ENCODE results near the gene RASA3. TPM values are rescaled to one million over a fixed set of nuclear protein-coding genes. Genes with fewer than 3 reads are reported as not detected.

RASA3 gene
- polyA plus RNA-seq, 4 donors: 10.0 to 14.5 (median 12.6) TPM

DNA sequence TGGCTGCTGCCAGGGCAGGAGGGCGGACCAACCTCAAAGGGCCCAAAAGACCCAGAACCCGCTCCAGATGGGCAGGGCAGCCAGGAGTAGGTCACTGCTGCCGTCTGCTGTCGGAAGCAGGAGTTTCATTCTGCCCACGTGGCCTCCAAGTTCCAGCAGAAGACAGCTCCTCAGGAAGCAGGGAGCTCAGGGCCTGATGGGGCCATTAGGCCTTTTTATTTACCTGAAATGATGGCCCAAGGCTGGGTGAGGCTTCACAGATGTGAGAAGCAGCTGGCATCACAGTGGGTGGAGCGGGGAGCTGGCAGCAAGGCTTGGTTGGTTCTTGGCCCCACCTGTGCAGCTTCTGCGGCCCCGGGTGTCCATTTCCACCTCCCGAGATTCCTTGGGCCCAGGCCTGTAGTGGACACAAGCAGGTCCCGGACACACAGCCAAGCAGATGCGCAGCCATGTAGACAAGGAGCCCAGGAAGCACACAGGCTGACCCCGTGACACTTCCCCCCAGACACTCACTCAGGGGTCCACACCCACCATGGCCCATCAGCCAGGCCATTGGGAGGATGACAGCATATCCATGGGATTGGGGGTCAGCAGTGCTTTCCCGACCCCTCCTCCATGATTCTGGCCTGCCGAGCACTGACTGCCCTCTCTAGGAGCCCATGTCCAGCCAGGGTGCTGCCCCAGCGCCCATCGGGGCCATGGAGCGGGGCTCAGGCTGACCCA lies 185.0 kb downstream of the RASA3 start:
- DNase-seq (ENCODE audit: low read depth in 4 of 4, low spot score in 3 of 4): no peak

DNA sequence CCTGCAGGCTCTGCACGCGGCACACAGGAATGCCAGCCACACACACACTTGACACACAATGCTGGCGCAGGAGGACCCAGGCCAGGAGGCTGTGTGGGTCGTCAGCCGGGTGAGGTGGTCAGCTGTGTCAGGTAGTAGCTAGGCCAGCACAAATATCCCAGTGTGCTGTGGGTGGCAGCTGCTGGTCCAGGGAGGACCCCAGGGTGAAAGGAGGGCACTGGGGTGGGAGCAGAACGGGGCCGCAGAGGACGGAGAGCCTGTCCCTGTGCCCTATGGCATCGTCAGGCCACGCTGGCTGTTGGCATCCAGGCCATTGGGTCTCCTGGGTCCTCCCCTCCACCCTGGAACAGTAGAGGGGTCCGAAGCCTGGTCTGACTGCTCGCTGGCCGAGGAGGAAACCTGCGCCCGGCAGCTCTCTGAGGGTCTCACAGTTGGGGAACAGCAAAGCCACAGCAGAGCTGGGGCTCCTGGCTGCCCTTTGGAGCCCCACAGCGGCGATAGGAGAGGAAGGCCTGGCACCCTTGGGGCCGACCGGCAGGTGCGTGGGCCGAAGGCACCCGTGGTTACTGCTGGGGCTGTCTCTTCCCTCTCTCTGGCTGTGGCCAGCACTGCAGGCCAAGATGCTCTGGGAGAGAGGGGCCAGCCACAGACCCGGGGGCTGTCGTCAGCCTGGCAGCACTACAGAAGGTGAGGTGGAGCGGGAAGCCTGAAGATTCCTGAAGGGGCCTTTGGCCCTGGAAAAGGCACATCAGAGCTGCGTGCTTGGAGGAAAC lies 185.8 kb downstream of the RASA3 start:
- no peak for DNase-seq (ENCODE audit: low read depth in 4 of 4, low spot score in 3 of 4)

DNA sequence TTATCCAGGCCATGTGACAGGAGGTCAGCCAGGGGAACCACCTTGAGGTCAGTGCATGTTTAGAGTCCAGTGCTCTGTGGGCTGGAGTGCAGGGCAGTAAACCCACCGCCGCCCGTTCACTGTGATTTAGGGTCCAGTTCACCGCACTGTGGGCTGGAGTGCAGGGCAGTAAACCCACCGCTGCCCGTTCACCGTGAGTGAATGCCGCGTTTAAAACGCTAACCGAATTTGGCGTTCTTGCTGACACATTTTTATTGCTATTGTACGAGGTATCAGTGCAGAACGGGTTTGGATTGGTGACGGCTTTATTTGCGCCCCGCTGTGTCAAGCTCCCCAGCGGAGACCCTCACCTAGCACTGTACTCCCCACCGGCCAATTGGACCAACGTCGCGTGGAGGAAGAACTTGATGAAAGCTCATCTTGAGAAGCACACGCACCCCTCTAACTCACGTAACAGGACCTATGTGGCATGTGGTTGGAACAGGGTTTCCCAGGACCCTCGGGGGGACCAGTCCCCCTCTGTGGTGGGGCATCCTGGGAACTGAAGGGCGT lies 186.5 kb downstream of the RASA3 start:
- DNase-seq (ENCODE audit: low read depth in 4 of 4, low spot score in 3 of 4): no peak

DNA sequence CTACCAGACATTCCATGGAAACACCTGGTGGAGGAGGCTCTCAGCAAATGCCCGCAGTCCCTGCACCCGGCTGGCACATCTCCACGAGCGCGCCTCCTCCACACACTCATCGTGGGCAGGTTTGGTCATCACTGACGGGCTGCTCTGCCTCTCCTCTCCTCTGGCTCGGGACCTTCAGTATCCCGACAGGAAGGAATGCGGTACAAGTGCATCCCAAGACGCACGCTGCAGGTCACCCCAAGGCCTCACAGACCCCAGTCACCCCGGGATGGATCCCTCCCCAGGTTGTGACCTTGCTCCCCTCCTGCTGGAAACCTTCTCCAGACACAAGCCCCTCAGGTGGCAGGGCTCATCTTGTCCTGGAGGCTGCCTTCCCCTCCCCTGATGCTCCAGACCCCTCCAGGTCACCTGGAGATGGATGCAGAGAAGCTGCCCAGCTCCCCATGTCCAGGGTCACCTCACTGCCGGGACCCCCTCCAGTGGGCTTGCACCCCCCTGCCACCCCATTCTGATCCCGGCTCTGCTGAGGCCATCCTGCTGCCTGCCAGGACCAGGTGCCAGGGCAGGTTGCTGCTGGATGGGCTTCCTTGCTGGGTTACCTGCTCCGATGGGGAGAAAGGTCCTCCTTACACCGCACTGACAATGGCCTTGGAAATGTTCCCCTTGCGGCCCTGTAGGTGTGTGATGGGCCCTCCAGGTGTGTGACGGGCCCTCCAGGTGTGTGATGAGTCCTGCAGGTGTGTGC lies 188.4 kb downstream of the RASA3 start:
- no peak for DNase-seq (ENCODE audit: low read depth in 4 of 4, low spot score in 3 of 4)

DNA sequence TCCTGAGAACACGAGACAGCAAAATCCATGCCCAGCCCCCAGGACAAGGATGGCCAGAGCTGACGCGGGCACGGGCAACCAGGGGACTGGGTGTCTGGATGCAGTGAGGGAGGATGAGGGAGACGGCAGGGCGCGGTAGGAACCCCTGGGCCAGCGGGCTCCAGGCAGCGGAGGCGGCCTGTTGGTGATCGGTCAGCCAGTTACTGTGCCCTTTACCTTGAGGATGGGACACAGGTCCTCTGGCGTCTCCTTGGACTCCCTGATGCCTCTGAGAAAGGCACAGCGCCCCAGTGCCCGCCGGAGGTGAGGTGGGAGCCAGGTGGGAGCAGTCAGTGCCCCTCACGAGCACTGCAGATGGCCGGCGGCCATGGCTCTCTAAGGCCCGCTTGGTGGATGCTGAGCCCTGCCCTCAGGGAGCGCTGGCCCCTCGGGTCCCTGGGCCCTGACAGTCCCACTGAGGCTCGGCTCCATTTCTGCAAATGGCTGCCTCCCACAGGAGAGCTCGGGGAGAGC lies 189.8 kb downstream of the RASA3 start:
- DNase-seq (ENCODE audit: low read depth in 4 of 4, low spot score in 3 of 4): no peak

DNA sequence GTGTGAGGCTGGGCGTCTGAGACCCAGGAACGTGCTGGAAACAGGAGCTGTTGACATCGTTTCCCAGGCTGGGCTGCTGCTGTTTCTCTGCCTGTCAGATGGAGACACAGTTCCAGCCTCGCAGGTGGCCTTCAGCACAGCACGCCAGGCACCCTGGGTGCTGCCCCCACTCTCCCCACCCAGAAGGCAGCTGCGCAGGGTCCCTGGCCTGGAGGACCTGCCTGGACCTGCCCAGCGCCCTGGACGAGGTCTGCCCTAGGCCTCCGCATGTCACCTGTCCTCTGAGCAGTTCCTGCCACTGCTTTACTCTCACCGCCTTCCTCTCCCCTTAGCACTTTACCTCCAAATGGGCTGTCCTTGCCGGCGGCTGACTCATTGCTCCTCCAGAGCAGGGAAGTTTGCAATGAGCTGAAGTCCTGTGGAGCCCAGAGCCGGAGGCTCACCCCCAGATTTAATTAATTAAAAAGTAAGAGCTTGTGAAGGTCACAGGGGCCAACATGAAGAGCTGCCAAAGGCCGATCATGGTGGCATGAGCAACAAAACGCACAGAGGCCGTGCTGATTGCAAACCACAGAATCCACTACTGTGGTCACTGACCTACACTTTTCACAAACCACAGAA lies 190.7 kb downstream of the RASA3 start:
- no peak for DNase-seq (ENCODE audit: low read depth in 4 of 4, low spot score in 3 of 4)

DNA sequence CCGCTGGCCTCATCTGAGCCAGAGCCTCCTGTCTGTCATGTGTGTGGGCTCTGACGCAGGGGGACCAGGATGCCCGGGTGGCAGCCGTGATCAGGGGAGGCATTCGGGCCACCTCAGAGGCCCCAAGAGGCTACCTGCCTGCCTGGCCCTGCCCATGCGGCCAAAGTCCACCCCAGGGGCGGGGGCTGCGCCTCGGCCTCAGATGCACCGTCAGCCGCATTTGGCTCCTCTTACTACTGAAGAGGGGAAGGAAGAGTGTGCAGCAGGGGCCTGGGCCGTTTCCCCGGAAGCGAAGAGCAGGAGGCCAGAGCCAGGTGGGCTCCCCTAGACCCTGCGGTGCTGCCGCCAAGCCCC lies 192.5 kb downstream of the RASA3 start:
- DNase-seq (ENCODE audit: low read depth in 4 of 4, low spot score in 3 of 4): no peak

DNA sequence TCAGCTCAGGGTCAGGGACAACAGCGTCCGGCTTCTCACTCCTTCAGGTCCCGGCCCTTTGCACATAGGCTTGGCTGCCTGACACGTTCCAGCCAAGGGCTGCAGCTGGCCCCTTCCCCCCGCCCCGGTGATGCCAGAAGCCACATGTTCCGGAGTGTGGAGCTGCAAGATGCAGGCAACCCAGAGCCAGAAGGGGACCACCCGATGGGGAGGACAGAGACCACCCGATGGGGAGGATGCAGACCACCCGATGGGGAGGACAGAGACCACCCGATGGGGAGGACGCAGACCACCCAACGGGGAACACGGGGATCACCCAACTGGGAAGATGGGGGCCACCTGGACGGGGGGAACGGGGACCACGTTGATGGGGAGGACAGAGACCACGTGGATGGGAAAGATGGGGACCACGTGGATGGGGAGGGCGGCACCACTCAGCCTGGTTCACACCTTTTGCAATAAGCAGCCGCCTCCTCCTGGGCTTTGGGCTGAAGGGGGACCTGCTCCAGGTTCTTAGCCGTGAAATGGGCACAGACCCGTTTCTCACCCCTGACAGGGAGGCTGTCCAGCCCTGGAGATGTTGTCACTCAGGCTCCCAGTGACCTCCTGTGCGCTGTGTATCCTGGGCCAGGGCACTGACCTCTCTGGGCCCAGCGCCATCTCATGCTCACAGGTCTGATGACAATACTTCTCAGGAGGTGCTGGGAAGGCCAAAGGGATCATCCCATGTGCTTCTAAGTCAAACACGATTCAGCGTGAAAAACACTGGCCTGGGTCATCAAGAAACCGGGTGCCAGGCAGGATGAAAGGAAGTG lies 193.1 kb downstream of the RASA3 start:
- no peak for DNase-seq (ENCODE audit: low read depth in 4 of 4, low spot score in 3 of 4)

DNA sequence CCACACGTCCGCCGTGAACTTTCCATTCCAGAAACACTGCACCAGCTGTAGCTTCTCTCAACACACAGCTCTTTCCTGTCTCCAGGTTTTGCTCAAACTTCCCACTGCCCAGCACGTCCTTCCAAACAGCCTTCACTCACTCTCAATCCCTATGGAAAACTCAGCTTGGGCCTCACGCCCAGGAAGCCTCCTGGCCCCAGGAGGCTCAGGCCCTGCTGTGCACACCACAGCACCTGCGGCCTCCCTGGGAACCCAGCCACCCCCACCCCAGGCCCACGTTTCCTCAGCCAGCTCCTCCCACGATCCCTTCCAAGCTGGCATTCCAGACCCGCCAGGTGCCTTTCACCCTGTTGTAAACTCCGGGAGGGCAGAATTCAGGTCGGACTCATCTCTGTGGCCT lies 193.7 kb downstream of the RASA3 start:
- DNase-seq (ENCODE audit: low read depth in 4 of 4, low spot score in 3 of 4): no peak

DNA sequence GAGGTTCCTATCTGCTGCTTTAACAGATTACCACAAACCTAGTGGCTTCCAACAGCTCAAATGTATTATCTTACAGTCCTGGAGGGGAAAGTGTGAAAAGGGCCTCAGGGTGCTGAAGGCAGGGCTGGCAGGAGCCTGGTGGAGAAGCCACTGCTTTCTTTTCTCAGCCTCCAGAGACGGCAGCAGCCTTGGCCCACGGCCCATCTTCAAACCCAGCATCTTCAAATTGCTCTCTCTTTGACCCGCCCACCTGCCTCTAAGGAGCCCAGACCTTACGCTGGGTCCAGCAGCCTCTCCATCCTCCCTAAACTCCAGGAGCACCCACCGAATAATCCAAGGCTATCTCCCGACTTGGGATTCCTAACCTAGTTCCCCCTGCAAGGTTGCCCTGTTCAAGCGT lies 194.2 kb downstream of the RASA3 start:
- DNase-seq (ENCODE audit: low read depth in 4 of 4, low spot score in 3 of 4): no peak

DNA sequence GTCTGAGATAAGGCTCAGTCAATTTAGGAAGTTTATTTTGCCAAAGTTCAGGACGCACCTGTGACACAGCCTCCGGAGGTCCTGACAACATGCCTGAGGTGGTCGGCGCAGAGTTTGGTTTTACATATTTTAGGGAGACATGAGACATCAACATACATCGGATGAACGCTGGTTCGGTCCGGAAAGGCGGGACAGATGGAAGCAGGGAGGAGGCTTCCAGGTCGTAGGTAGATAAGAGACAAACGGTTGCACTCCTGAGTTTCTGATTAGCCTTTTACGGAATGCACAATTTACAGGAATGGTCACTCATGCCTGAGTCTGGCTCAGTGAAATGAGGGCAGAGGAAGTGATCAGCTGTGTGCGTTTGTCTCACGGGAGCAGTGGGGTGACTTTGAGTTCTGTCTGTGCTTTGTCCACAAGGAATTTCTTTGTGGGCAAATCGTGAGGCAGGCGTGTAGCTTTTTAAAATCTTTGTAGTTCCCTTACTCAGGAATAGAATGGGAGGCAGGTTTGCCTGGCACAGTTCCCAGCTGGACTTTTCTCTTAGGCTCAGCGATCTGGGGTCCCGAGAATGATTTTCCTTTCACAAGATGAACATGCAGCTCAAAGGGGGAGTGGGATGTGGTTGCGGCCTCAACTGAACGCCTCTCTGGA lies 194.8 kb downstream of the RASA3 start:
- no peak for DNase-seq (ENCODE audit: low read depth in 4 of 4, low spot score in 3 of 4)

DNA sequence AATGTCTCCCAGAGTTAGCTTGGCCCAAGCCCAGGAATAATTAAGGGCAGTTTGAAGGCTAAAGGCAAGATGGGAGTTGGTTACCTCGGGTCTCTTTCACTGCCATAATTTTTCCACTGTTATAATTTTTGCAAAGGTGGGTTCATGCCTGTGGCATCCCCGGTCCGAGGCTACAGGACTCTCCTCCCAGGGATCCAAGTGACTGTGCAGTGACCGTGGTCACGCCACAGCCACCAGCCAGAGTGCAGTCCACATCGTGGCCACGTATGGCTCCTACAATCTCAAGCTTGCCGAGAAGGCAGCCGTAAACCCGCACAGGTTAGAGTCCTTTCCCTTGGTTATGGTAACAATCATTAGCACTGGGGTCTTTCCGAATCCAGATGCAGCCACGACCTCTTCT lies 195.3 kb downstream of the RASA3 start:
- DNase-seq (ENCODE audit: low read depth in 4 of 4, low spot score in 3 of 4): no peak

DNA sequence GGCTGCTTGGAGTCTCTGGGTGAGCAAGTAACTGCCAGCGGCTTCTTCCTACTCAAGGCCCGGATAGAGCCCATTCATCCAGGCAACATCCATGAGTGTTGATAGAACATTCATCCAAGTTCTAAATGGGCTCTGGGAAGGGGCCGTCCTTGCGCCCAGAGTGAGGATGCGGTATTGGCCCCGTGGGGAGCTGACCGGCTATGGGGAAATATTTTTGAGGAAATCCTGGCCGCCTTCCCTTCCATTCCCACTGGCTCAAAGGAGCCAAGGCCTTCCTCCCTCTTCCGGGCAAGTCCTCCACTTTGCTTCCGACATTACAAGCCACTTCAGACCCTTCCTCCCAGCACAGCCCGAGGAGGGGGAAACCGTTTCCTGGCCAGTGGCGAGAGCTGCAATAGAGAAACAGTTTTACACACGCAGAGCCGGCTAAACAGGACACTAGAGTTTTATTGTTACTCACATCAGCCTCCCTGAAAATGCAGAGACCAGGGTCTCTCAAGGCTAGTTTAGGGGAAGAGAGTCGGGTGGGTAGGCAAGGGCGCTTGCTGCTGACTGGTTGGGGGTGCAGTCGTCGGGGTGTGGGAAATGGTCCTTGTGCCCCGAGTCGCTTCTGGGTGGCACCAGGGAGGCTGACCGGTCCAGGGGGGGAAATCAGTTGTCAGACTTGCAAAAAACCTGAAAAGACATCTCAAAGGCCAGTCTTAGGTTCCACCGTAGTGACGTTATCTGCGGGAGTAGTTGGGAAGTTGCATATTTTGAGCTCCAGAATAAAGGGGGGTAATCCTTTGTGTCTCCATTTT lies 196.1 kb downstream of the RASA3 start:
- no peak for DNase-seq (ENCODE audit: low read depth in 4 of 4, low spot score in 3 of 4)

DNA sequence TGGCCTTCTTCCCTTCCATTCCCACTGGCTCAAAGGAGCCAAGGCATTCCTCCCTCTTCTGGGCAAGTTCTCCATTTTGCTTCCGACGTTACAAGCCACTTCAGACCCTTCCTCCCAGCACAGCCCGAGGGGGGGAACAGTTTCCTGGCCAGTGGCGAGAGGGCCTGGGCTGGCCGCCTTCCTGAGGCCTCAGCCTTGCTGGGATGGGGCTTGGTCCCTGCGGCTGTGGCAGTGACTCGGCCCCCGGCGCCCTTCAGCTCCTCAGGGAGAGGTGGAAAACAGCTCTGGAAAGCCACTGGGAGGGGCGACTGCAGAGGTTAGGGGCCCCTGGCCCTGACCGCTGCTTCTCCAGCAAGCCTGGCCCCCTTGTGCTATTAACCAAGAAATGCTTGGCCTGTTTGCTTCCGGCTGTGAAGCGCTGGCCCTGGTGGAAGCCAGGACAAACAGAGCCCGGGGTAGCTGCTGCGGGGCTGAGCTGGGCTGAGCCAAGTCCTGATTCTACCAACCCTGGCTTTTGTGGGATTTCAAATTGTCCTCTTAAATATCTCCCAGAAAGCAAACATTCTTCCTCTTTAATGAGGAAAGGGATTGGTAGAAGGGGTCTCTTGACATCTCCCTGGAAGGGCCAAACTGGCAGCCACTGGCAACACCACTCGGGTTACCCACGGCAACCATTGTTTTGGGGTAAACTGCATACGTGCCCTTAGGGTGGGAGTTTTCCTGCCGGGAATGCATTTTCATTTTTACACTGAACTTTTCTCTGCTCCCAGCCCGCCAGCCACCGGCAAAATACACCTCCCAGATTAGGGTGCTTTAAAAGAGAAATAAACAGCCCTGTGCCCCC lies 197.2 kb downstream of the RASA3 start:
- DNase-seq (ENCODE audit: low read depth in 4 of 4, low spot score in 3 of 4): no peak

DNA sequence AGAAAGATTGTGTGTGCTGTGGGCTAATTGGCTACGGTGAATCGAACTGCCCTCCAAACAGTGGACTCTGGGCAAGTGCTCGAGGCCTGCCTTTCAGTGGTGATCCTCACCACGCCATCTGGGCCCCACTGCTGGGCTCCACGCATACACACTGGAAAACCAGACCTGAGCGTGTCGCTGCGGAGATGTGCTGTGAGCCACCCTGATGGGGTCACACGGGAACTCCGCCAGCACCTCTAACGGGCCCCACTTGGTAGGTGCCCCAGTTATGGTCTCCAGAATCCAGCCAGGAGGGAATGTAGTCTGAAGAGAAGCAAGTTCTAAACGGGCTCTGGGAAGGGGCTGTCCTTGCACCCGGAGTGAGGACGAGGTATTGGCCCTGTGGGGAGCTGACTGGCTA lies 197.8 kb downstream of the RASA3 start:
- no peak for DNase-seq (ENCODE audit: low read depth in 4 of 4, low spot score in 3 of 4)

DNA sequence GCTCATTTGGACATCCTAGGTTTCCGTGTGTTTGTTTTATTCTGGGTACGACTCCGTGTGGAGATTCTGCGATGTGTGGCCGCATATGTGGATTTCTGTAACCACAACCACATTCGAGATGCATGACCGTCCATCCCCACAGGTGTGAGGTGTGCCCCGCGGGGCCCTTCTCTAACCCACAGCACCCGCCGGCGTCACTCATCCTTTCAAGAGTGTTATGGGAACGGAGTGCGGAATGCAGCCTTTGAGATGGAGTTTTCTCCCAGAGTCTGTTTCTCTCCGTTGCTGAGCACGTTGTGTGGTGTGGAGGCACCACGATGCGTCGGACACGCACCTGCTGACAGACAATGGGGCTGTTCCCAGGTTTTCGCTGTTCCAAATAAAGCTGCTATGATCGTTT lies 198.5 kb downstream of the RASA3 start:
- no peak for DNase-seq (ENCODE audit: low read depth in 4 of 4, low spot score in 3 of 4)

DNA sequence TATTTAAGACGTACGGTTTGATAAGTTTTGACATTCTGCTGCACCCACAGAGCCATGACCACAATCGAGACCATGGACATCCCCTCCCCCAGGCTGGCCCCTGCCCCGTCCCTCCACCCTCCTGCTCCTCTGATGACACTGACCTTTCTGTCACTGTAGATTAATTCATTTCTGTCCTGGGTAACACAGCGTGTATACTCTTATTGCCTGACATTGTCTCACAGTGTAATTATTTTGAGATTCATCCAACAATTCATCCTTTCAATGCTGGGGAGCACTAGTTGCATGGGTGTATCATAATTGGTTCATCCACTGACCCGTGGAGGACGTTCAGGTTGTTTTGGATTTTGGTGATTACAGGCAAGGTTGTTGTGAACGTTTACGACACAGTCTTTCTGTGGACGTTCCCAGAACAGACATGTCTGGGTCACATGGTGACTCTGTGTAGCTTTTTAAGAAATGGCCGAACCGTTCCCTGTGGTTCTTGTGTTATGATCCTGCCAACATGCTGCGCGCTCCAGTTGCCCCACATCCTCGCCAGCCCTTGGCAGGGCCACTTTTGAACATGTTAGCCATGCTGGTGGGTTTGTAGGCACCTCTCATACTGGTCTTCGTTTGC lies 200.5 kb downstream of the RASA3 start:
- no peak for DNase-seq (ENCODE audit: low read depth in 4 of 4, low spot score in 3 of 4)
